GM21737 (cell line): ENCODE results near the gene CDCA4.
"Not testable (repeated sequence)": the region's sequence is repeated elsewhere in the genome, so short reads cannot be mapped to it uniquely, and the experiment has no call there.

Experiments used
- ATAC-seq: cut with Tn5 transposase; IDR thresholded peaks from one replicate; pipeline ENCODE4 v1.9.1; 2021; ENCODE audit warnings: mild to moderate bottlenecking, moderate library complexity; ENCODE audit not compliant: unreplicated experiment

CDCA4 gene

GRCh38 chr14:105058521-105059034 is 37.7 kb upstream of the CDCA4 start:
- ATAC-seq: no peak

GRCh38 chr14:105056303-105056831 is 35.5 kb upstream of the CDCA4 start:
- no peak for ATAC-seq

- ATAC-seq: no peak
These were observed 34.9 kb upstream of the CDCA4 start for GRCh38 chr14:105055736-105056302.

- ATAC-seq: no peak
These were observed 34.5 kb upstream of the CDCA4 start for GRCh38 chr14:105055334-105055733.

- no peak for ATAC-seq
These were observed 33.1 kb upstream of the CDCA4 start for GRCh38 chr14:105053996-105054395.

- ATAC-seq: no peak
These were observed 32.5 kb upstream of the CDCA4 start for GRCh38 chr14:105053421-105053820.

GRCh38 chr14:105052110-105052458 is 31.2 kb upstream of the CDCA4 start:
- no peak for ATAC-seq

GRCh38 chr14:105051182-105052109 is 30.6 kb upstream of the CDCA4 start:
- no peak for ATAC-seq

- no peak for ATAC-seq
These were observed 29.6 kb upstream of the CDCA4 start for GRCh38 chr14:105050551-105050897.

- ATAC-seq: no peak
These were observed 29.1 kb upstream of the CDCA4 start for GRCh38 chr14:105049753-105050550.

GRCh38 chr14:105047283-105048016 is 26.6 kb upstream of the CDCA4 start:
- no peak for ATAC-seq

- no peak for ATAC-seq
These were observed 26.0 kb upstream of the CDCA4 start for GRCh38 chr14:105046891-105047282.

- ATAC-seq: peak; percentile 70
These were observed 24.9 kb upstream of the CDCA4 start for GRCh38 chr14:105045710-105046326.

- ATAC-seq: no peak
These were observed 22.8 kb upstream of the CDCA4 start for GRCh38 chr14:105043641-105044040.

- no peak for ATAC-seq
These were observed 21.9 kb upstream of the CDCA4 start for GRCh38 chr14:105042813-105043212.

GRCh38 chr14:105041841-105042765 is 21.2 kb upstream of the CDCA4 start:
- ATAC-seq: no peak

GRCh38 chr14:105039458-105040205 is 18.7 kb upstream of the CDCA4 start:
- no peak for ATAC-seq

GRCh38 chr14:105035616-105036015 is 14.7 kb upstream of the CDCA4 start:
- ATAC-seq: not testable (repeated sequence)
